Progenitor cell of endocrine pancreas (in vitro differentiated cells): ENCODE results near the gene ZCCHC7. TPM values are rescaled to one million over a fixed set of nuclear protein-coding genes. Genes with fewer than 3 reads are reported as not detected.
"Not testable (repeated sequence)": the region's sequence is repeated elsewhere in the genome, so short reads cannot be mapped to it uniquely, and the experiment has no call there.

ENCODE experiments used
- DNase-seq: peaks from one replicate; pipeline ENCODE4 v3.0.0; 2021; ENCODE audit warnings: low spot score; ENCODE audit not compliant: unreplicated experiment
- H3K27ac Mint-ChIP-seq: 2 replicates; pipeline ENCODE4 v1.8.0; 2021; ENCODE audit warnings: mild to moderate bottlenecking, moderate library complexity, mixed read lengths
- H3K27me3 Mint-ChIP-seq: 2 replicates; pipeline ENCODE4 v1.8.0; 2021; ENCODE audit warnings: mixed read lengths
- H3K36me3 Mint-ChIP-seq: 2 replicates; pipeline ENCODE4 v1.8.0; 2022; ENCODE audit warnings: mixed read lengths; ENCODE audit not compliant: insufficient read depth
- H3K4me1 Mint-ChIP-seq: 2 replicates; pipeline ENCODE4 v1.8.0; 2021; ENCODE audit warnings: low read depth, mixed read lengths
- H3K4me3 Mint-ChIP-seq: 2 replicates; pipeline ENCODE4 v1.8.0; 2021; ENCODE audit warnings: low read depth, mild to moderate bottlenecking, moderate library complexity, mixed read lengths
- H3K9me3 Mint-ChIP-seq: 2 replicates; pipeline ENCODE4 v1.8.0; 2021; ENCODE audit warnings: low read depth, mixed read lengths
- total RNA-seq: library from RNA; stranded (reverse); gene quantifications from 2 replicates; pipeline ENCODE4 v1.2.1, GENCODE V29; 2021
- TF ChIP-seq, protein P1 (sequence below): fragments of 200-600 bp; sonication (generic); IDR thresholded peaks from one replicate; pipeline ENCODE4 v1.5.0; 2021; ENCODE audit warnings: antibody characterized with exemption, mild to moderate bottlenecking; ENCODE audit not compliant: unreplicated experiment

The ZCCHC7 gene
- total RNA-seq, 1 donor from 2014 or later: 16.6 TPM

DNA sequence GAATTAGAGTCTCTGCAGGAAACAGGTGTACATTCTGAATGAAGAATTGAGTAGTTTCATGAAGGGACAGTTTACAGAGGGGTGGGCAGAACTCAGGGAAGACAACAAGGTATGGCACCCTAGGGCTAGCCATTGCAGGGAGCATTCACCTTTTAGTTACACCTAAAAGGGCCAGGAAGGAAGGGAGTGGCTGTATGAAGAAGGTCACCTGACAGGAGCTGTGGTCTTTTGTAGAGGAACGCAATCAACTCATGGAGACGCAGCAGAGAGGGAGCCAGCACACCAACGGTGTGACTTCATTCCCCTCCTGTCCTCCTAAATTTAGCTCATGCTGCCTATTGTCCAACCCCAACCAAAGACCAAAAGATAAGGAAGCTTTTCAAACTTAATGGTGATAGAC lies 12.7 kb upstream of the ZCCHC7 start:
- Mint-ChIP-seq H3K27ac (no peak overlapping the region), H3K36me3 (no peaks in the 10 kb centered on the region), H3K9me3 (peaks cover 5% of the 10 kb centered on the region), H3K27me3 (peaks cover 11% of the 10 kb centered on the region), H3K4me3 (no peak overlapping the region), H3K4me1 (no peaks in the 10 kb centered on the region)
- DNase-seq: no peak
- TF ChIP-seq, protein P1, sequence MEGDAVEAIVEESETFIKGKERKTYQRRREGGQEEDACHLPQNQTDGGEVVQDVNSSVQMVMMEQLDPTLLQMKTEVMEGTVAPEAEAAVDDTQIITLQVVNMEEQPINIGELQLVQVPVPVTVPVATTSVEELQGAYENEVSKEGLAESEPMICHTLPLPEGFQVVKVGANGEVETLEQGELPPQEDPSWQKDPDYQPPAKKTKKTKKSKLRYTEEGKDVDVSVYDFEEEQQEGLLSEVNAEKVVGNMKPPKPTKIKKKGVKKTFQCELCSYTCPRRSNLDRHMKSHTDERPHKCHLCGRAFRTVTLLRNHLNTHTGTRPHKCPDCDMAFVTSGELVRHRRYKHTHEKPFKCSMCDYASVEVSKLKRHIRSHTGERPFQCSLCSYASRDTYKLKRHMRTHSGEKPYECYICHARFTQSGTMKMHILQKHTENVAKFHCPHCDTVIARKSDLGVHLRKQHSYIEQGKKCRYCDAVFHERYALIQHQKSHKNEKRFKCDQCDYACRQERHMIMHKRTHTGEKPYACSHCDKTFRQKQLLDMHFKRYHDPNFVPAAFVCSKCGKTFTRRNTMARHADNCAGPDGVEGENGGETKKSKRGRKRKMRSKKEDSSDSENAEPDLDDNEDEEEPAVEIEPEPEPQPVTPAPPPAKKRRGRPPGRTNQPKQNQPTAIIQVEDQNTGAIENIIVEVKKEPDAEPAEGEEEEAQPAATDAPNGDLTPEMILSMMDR: no peak

DNA sequence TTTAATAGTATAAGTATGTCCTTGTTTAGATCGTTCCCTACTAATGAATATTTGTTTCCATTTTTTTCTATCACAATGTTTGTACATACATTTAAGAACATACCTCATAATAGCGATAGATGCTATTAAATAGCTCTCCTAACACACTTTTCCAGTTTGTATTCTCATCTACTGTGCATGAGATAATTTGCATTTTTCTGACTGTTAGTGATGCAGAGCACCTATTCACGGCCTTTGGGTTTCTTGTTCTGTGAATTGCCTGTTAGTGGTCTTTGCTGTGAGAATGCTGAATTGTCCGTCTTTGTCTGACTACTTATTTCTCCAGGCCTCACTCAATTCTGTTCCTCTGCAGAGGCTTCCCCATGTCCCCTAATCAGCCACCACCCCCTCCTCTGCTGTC lies 5.9 kb upstream of the ZCCHC7 start:
- H3K4me1 Mint-ChIP-seq: not testable (repeated sequence)
- peaks cover 17% of the 10 kb centered on the region for H3K27me3 Mint-ChIP-seq

DNA sequence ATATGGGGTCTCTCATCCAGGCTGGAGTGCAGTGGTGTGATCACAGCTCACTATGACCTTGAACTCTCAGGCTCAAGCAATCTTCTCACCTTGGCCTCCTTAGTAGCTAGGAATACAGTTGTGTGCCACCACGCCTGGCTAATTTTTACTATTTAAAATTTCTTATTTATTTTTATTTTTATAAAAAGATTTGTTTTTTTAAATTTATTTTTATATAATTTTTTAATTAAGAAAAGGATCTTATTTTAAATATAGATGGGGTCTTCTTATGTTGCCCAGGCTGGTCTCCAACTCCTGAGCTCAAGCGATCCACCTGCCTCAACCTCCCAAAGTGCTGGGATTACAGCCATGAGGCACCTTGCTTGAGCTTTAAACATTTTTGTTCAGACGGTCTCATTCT lies 2.4 kb upstream of the ZCCHC7 start:
- TF ChIP-seq, protein P1: no peak
- Mint-ChIP-seq H3K4me1 (peaks cover 13% of the 10 kb centered on the region), H3K27ac (no peak overlapping the region), H3K27me3 (peaks cover 6% of the 10 kb centered on the region), H3K4me3 (no peak overlapping the region), H3K36me3 (peaks cover 2% of the 10 kb centered on the region), H3K9me3 (peaks cover 3% of the 10 kb centered on the region)
- DNase-seq: no peak

More for the DNA sequence above, 5.9 kb upstream of the ZCCHC7 start:
- not testable (repeated sequence) for H3K9me3 Mint-ChIP-seq, DNase-seq, H3K36me3 Mint-ChIP-seq, H3K4me3 Mint-ChIP-seq, H3K27ac Mint-ChIP-seq

GRCh38 chr9:37119360-37119759 lies 1.0 kb upstream of the ZCCHC7 start:
- H3K36me3 Mint-ChIP-seq: peaks cover 2% of the 10 kb centered on the region
- no peaks in the 10 kb centered on the region for H3K27me3 Mint-ChIP-seq
- H3K4me3 Mint-ChIP-seq: peak overlapping the region; percentile 95
- TF ChIP-seq, protein P1: no peak
- DNase-seq: no peak
- peaks cover 3% of the 10 kb centered on the region for H3K9me3 Mint-ChIP-seq
- peak overlapping the region; percentile 97 for H3K27ac Mint-ChIP-seq
- peaks cover 13% of the 10 kb centered on the region for H3K4me1 Mint-ChIP-seq

DNA sequence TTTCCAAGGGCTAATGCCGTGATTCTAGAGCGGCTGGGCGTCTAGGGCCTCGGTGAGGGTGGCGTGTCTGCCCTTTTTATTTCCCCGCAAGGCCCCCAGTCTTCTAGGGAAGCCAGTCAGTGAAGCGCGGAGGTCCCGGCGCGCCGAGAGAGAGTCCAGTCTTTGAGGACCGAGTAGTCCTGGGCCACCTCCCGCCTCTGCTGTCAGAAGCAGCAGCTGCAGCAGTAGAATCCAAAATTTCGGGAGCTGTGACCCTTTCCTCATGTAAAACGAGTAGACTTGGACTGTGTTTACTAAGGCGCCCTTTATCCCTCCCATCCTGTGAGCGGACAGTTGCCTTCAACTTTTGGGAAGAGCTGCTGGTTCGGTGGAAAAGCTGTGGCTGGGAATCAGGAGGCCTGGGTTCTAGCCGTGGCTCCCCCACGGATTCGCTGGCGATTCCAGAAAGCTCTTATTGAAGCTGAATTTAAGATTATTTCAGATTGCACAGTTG lies 515 bp downstream of the ZCCHC7 start:
- Mint-ChIP-seq H3K27ac (peak overlapping the region; percentile 97), H3K4me1 (peaks cover 13% of the 10 kb centered on the region), H3K4me3 (peak overlapping the region; percentile 95)
- not testable (repeated sequence) for H3K27me3 Mint-ChIP-seq, H3K36me3 Mint-ChIP-seq, H3K9me3 Mint-ChIP-seq, DNase-seq

- Mint-ChIP-seq H3K9me3 (peaks cover 3% of the 10 kb centered on the region), H3K4me1 (peaks cover 13% of the 10 kb centered on the region), H3K4me3 (peak overlapping the region; percentile 95), H3K27me3 (no peaks in the 10 kb centered on the region), H3K36me3 (peaks cover 2% of the 10 kb centered on the region), H3K27ac (peak overlapping the region; percentile 30)
- TF ChIP-seq, protein P1: no peak
- DNase-seq: no peak
These were observed 1.5 kb downstream of the ZCCHC7 start for GRCh38 chr9:37121881-37122280.
